NOMO-1 treated with dmso at 0.1 percent for 144 hours (cell line): ENCODE data around the gene USP49.
A peak's percentile ranks its signal among the peaks of the same experiment; 100 is the strongest.

ENCODE experiments used
- DNase-seq: peaks from one replicate; lab custom pipeline; 2025; ENCODE audit not compliant: unreplicated experiment; lab: John Stamatoyannopoulos, UW

The USP49 gene

DNA sequence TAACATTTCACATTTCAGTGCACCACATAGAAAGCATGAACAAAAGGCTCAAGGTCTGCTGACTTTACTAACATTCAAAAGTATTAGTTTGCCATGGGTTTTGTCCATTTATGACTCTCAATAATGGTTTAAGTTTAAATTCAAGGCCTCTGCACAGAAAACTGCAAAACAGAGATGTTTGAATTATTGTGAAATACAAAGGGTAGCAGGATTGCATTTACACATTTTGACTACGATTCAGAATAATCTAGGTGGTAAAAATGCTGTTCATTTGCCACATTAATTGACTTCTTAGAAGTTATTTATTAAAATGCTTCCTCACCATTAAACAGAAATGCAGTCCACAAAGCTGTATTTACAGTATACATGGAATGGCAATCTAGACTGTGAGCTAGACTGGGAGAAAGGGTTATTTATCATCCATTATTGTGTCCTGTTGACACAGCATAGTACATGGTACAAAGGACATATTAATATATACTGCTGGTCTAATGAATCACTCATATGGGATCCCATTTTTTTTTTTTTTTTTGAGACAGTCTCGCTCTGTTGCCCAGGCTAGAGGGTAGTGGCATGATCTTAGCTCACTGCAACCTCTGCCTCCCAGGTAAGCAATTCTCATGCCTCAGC, 18.0 kb downstream of the USP49 start:
- no peak for DNase-seq

GRCh38 chr6:41874741-41875140, 20.4 kb downstream of the USP49 start:
- DNase-seq = no peak

GRCh38 chr6:41872147-41872546, 23.0 kb downstream of the USP49 start:
- DNase-seq = no peak

DNA sequence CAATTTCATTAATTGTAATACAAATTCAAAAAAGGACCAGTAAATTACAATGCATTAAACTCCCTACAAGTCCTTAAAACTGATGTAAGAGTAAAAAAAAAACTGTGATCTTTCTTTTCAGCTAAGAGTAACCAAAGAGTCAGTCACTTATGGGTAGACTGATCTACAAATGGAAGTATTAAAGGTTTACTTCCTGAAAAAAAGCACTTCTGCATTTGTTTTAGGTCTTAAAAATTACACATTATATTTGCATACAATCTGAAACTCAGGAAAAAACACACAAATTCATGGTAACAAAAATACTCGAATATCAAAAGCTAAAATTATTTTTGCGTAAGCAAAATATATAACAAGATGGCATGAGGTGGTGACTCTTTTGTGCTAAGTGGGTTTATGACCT, 23.5 kb downstream of the USP49 start:
- no peak for DNase-seq

DNA sequence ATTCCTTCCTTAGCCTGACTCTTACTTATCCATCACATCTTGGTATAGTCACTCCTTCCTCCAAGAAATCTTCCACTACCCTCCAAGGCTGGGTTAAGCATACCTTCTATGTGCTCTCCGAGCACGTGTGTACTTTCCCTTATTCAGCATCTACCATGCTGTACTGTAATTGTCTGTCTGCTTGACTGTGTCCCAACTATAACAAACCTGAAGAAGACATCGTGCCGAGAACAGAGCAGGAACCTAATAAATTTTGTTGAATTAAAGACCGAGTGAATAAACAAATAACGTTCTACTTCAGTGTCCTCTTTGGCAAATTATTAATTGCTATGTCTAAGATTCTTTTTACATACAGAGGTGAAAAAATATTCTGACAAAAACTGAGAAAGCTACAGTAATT, 35.8 kb downstream of the USP49 start:
- no peak for DNase-seq

DNA sequence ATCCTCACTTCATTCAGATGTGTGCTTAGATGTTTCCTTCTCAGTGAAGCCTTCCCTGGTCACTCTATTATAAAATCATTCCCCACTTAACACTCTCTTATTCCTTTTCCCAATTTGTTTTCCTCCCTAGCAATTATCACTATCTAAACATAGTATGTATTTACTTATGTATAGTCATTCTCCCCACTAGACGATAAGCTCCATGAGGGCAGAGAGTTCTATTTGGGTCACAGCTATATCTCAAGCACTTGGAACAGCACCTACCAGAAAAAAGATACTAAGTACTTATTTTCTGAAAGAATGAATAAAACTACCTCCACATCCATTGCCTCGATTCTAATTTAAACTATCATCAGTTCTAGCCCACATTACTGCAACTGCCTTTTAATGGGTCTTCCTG, 36.5 kb downstream of the USP49 start:
- no peak for DNase-seq

- DNase-seq = no peak
Measured at GRCh38 chr6:41850861-41851260, 44.3 kb downstream of the USP49 start.

DNA sequence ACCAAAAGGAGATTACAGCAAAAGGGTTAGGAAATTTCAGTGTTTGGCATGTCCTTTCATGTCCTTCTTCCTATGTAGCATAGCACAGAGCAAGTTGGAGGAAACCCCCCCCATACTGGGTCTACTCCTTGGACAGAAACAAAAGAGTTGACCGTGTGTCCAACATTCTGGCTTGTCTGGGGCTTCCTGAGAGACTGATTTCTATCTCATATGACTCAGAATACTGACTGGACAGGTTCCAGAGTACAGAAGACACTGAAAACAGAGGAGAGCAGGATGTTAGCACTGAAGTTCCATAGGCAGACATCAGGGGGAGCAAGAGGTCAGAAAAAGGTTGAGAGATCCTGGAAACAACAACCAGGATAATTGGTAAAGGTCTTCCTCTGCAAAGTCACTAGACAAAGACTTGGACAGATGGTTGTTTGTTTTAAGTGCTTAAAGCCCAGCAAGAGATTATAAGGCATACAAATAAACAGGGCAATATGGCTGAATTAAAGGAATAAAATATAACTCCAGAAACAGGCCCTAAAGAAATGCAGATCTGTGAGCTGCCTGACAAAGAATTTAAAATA, 48.4 kb downstream of the USP49 start:
- DNase-seq = peak; percentile 17

DNA sequence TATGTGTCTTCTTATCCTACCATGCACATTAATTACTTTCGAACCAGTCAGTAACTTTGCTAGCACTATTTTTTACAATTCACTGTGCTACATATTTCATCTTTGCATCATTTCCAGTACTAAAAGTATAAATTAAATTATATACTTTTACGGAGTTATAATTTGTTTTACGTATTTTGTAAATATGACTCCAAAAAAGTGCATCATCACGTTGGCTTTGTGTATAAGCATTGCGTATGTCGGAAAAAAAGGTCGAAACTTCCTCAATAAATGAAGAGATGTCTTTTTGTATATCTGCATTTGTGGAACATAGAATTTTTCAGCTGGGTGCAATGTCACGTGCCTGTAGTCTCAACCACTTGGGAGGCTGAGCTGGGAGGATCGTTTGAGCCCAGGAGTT, 52.0 kb downstream of the USP49 start:
- no peak for DNase-seq

GRCh38 chr6:41840326-41840725, 54.8 kb downstream of the USP49 start:
- no peak for DNase-seq

DNA sequence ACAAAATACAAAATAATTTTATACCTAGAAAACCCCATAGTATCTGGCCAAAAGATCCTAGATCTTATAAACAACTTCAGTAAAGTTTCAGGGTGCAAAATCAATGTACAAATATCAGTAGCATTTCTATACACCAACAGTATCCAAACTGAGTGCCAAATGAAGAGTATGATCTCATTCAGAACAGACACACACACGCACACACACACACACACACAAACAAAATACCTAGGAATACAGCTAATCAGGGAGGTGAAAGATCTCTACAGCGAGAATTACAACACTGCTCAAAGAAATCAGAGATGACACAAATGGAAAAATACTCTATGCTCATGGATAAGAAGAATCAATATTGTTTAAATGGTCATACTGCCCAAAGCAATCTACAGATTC, 58.5 kb downstream of the USP49 start:
- DNase-seq = no peak

- DNase-seq = no peak
Measured at GRCh38 chr6:41836022-41836659, 59.0 kb downstream of the USP49 start.

GRCh38 chr6:41832263-41832662, 62.9 kb downstream of the USP49 start:
- no peak for DNase-seq

- no peak for DNase-seq
Measured at GRCh38 chr6:41826343-41827022, 68.7 kb downstream of the USP49 start.

DNA sequence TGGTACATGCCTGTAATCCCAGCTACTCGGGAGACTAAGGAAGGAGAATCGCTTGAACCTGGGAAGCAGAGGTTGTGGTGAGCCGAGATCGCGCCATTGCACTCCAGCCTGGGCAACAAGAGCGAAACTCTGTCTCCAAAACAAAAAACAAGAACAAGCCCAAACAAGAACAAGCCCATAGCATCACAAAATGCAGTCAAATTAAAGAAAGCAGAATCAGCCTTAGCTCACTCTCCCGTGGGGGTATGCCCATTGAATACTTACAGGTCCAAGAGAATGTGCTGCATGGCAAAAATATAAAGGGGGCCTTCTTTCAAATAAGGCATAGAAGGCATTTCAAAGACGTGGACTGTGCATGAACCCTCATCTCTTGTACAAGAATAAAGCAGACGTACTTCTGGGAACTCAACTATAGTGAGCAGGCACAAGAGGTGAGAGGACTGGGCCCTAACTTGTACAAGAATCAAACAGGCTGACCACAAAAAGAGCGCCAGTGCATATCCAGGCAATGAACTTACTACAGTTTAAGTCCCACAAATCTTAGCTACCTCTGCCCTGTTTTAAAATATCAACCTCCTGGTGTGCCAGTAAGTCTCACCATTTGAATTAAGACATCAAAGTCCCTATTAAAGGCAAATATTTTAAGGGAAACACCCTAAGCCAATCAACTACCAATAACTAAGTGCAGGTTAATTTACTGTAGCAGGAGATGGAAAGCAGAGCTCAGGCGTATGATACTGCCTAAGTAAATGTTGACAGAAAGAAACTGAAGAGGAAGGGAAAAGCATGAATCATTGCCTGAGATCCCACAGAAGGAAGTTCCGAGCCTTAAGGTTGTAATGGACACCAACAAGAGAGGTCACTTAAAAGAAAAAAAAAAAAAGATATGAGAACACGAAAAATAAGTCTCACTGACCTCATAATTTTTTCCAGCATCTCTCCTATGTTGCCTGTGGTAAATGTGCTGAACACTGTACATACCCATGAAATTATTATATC, 70.3 kb downstream of the USP49 start:
- no peak for DNase-seq

DNA sequence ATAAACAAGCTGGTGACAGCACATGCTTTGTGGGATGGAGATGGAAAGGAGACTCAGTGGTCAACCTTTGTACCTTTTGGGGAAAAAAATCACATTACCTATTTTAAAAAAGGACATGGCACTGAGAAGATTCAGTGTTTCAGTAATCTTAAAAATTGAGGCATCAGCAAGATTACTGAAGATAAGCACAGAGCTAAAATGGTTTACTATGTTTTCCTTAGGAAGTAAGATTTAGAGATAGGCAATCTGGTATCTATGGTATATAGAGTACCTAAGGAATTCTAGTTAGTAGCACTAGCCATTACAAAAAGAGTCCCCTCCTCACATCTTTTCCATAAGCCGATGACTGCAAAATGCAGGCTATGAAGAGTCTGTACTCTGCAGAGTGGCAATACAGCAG, 72.0 kb downstream of the USP49 start:
- DNase-seq = no peak

DNA sequence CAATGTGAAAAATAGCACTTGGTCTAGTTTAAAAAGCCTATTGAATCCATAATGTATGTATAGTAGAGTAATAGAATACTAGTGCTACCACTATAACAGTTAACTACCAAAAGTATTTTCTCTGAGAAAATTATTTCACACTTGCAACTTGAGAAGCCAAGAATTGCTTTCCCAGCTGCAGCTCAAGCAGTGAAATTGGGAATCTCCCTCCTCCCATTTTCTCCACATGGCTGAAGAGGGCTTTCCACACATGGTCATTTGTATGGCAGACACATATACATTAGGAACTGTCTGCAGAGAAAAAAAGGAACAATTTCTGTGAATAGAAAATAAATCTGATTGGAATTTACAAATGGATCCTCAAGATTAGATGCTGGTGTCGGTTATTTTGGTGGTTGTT, 73.2 kb downstream of the USP49 start:
- DNase-seq = no peak

DNA sequence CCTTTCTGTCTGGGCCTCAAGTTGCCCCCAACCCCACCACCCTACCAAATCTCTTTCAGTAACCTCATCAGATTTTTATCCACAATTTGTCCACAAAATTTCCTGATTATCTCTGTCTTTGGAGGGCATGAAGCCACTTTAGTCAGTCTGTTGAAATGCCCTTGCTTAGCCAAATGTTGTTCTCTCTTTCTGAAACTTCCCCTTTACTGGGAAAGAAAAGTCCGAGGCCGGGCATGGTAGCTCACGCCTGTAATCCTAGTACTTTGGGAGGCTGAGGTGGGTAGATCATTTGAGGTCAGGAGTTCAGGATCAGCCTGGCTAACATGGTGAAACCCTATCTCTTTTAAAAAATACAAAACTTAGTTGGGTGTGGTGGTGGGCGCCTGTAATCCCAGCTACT, 73.9 kb downstream of the USP49 start:
- no peak for DNase-seq

DNA sequence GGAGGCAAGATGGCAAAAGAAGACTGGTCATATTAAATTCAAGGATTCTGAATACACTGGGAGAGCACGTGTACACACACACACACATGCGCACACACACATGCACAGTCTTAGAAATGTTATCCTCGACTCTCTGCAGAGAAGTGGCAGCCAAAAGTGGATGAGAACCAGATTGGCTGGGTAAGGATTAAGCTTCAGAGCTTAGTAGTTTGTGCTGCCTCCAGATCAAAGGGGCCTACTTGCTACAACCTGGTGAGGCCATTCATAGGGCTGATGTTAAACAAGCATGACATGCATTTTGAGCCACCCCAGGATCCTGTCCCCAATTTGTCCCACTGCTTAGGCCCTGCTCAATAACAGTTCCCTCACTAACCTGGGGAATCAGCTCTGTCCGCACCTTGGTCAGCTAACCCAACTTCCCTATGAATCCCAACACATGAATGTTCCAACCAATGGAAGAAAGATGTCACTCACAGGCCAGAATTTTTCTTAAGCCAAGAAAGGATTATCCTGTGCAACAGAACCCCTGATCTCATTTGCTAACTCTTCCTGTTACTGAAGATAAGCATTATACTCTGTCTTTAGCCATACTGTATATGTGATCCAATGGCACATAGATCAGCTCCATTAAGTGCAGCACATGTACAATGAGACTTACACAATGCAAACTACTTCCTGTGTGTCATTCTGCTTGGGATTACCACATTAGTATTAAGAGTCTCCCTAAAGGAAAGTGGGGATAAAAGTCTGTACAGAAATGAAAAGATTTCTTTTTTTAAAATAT, 76.7 kb downstream of the USP49 start:
- peak; percentile 0 for DNase-seq

GRCh38 chr6:41815587-41815986, 79.6 kb downstream of the USP49 start:
- no peak for DNase-seq
